ENCODE results near the gene ALG12. TPM values are rescaled to one million over a fixed set of nuclear protein-coding genes. Genes with fewer than 3 reads are reported as not detected.
A peak's percentile ranks its signal among the peaks of the same experiment; 100 is the strongest.

ALG12 gene
- total RNA-seq, 1 experiment from 2014 or later: 29.2 TPM

GRCh38 chr22:49856766-49857618 lies 61.2 kb downstream of the ALG12 start (continued):
- no peak for TF ChIP-seq ATF6 (CRISPR knock-in tag; IDR thresholded peaks at IDR 0.05)

- ATAC-seq (no peak), DNase-seq (ENCODE audit: low spot score) (no peak)
- Mint-ChIP-seq H3K27me3 (ENCODE audit: low read depth) (peaks cover 16% of the 10 kb centered on the region), H3K36me3 (no peaks in the 10 kb centered on the region), H3K4me3 (peak overlapping the region; percentile 93; the same call in 1 of the 2 replicates), H3K9me3 (no peaks in the 10 kb centered on the region), H3K4me1 (peaks cover 27% of the 10 kb centered on the region), H3K27ac (peak overlapping the region; percentile 44; the same call in 1 of the 2 replicates)
- CTCF ChIA-PET: interaction anchor here (0.6 kb wide), 1 partner anchor 13 kb away, joined by 3 read pairs; no protein-coding TSS in a partner anchor
- POLR2A ChIA-PET: no interaction called here
- no peak for TF ChIP-seq RORB (CRISPR knock-in tag; IDR thresholded peaks at IDR 0.05)
- TF ChIP-seq FOXJ3 (CRISPR knock-in tag; IDR thresholded peaks at IDR 0.05; ENCODE audit: borderline replicate concordance): no peak
- TF ChIP-seq TEAD4 (CRISPR knock-in tag; IDR thresholded peaks at IDR 0.05): no peak
- no peak for TF ChIP-seq ZMAT4 (CRISPR knock-in tag; IDR thresholded peaks at IDR 0.05)
- TF ChIP-seq CDX4 (CRISPR knock-in tag; IDR thresholded peaks at IDR 0.05; ENCODE audit: borderline replicate concordance): no peak
- TF ChIP-seq EMX1 (CRISPR knock-in tag; IDR thresholded peaks at IDR 0.05): no peak
- TF ChIP-seq IRF1 (CRISPR knock-in tag; IDR thresholded peaks at IDR 0.05): no peak
- TF ChIP-seq ETV6 (CRISPR knock-in tag; IDR thresholded peaks at IDR 0.05): no peak
- TF ChIP-seq PRDM15 (CRISPR knock-in tag; IDR thresholded peaks at IDR 0.05): no peak
- TF ChIP-seq ZNF671 (CRISPR knock-in tag; IDR thresholded peaks at IDR 0.05): no peak
- TF ChIP-seq HMGA2 (CRISPR knock-in tag; IDR thresholded peaks at IDR 0.05): no peak
- no peak for TF ChIP-seq E2F5 (CRISPR knock-in tag; IDR thresholded peaks at IDR 0.05)
- TF ChIP-seq ZNF425 (CRISPR knock-in tag; conservative IDR thresholded peaks at IDR 0.05): no peak
- no peak for TF ChIP-seq ZBTB43 (CRISPR knock-in tag; IDR thresholded peaks at IDR 0.05)
- no peak for TF ChIP-seq E2F4 (CRISPR knock-in tag; IDR thresholded peaks at IDR 0.05; ENCODE audit: borderline replicate concordance, low read depth)
- TF ChIP-seq MLX (CRISPR knock-in tag; IDR thresholded peaks at IDR 0.05): no peak
- TF ChIP-seq NR1H2 (CRISPR knock-in tag; IDR thresholded peaks at IDR 0.05): no peak
- no peak for TF ChIP-seq USF2 (CRISPR knock-in tag; IDR thresholded peaks at IDR 0.05)
Measured at GRCh38 chr22:49856343-49856742, 61.9 kb downstream of the ALG12 start.

Data from WTC11 (cell line).